HEK293 (cell line): Measurements from ENCODE around the gene KCNJ9.

Source experiments
- CTCF ChIP-seq: fragments of 450-650 bp; formaldehyde crosslinking; IDR thresholded peaks from 2 replicates; pipeline ENCODE4 v1.5.1; 2016; ENCODE audit warnings: missing biosample characterization, missing genetic modification characterization
- GLIS2 ChIP-seq: fragments of 450-650 bp; formaldehyde crosslinking; IDR thresholded peaks from 2 replicates; pipeline ENCODE4 v1.5.1; 2016; ENCODE audit warnings: missing biosample characterization, missing genetic modification characterization
- IKZF3 ChIP-seq: fragments of 450-650 bp; IDR thresholded peaks from 2 replicates; pipeline ENCODE4 v1.5.0; 2018; ENCODE audit warnings: missing biosample characterization, mild to moderate bottlenecking, missing genetic modification characterization, moderate library complexity
- KLF17 ChIP-seq: fragments of 450-650 bp; formaldehyde crosslinking; IDR thresholded peaks from 2 replicates; pipeline ENCODE4 v1.5.1; 2016; ENCODE audit warnings: missing biosample characterization, missing genetic modification characterization
- MYNN ChIP-seq: fragments of 450-650 bp; formaldehyde crosslinking; IDR thresholded peaks from 2 replicates; pipeline ENCODE4 v1.5.1; 2016; ENCODE audit warnings: missing biosample characterization, missing genetic modification characterization, borderline replicate concordance
- OSR2 ChIP-seq: fragments of 450-650 bp; formaldehyde crosslinking; IDR thresholded peaks from 2 replicates; pipeline ENCODE4 v1.5.1; 2016; ENCODE audit warnings: missing biosample characterization, missing genetic modification characterization
- RBAK ChIP-seq: fragments of 450-650 bp; formaldehyde crosslinking; IDR thresholded peaks from 2 replicates; pipeline ENCODE4 v1.5.1; 2016; ENCODE audit warnings: missing biosample characterization, missing genetic modification characterization
- REPIN1 ChIP-seq: fragments of 450-650 bp; formaldehyde crosslinking; IDR thresholded peaks from 2 replicates; pipeline ENCODE4 v1.5.1; 2017; ENCODE audit warnings: missing biosample characterization, missing genetic modification characterization, low read depth
- SALL2 ChIP-seq: fragments of 450-650 bp; formaldehyde crosslinking; IDR thresholded peaks from 2 replicates; pipeline ENCODE4 v1.5.0; 2017; ENCODE audit warnings: missing biosample characterization, mild to moderate bottlenecking, missing genetic modification characterization, borderline replicate concordance
- SCRT2 ChIP-seq: fragments of 450-650 bp; formaldehyde crosslinking; IDR thresholded peaks from 2 replicates; pipeline ENCODE4 v1.5.1; 2016; ENCODE audit warnings: missing biosample characterization, missing genetic modification characterization
- TRIM28 ChIP-seq: IDR thresholded peaks from 2 replicates; pipeline ENCODE4 v1.6.1; 2011; ENCODE audit warnings: low read length, control low read depth, borderline replicate concordance
- ZBTB10 ChIP-seq: fragments of 450-650 bp; formaldehyde crosslinking; IDR thresholded peaks from 2 replicates; pipeline ENCODE4 v1.5.1; 2016; ENCODE audit warnings: missing biosample characterization, missing genetic modification characterization
- ZBTB49 ChIP-seq: fragments of 450-650 bp; formaldehyde crosslinking; IDR thresholded peaks from 2 replicates; pipeline ENCODE4 v1.5.1; 2016; ENCODE audit warnings: missing biosample characterization, missing genetic modification characterization, low read depth
- ZBTB7A ChIP-seq: fragments of 450-650 bp; formaldehyde crosslinking; IDR thresholded peaks from 2 replicates; pipeline ENCODE4 v1.5.1; 2016; ENCODE audit warnings: low read depth, missing biosample characterization, missing genetic modification characterization
- ZEB2 ChIP-seq: fragments of 450-650 bp; formaldehyde crosslinking; IDR thresholded peaks from 2 replicates; pipeline ENCODE4 v1.5.1; 2016; ENCODE audit warnings: missing biosample characterization, missing genetic modification characterization
- ZFP3 ChIP-seq: fragments of 450-650 bp; formaldehyde crosslinking; IDR thresholded peaks from 2 replicates; pipeline ENCODE4 v1.5.1; 2016; ENCODE audit warnings: low read depth, missing biosample characterization, missing genetic modification characterization
- ZFP41 ChIP-seq: fragments of 450-650 bp; formaldehyde crosslinking; IDR thresholded peaks from 2 replicates; pipeline ENCODE4 v1.5.1; 2016; ENCODE audit warnings: missing biosample characterization, missing genetic modification characterization, borderline replicate concordance
- ZNF157 ChIP-seq: fragments of 450-650 bp; formaldehyde crosslinking; IDR thresholded peaks from 2 replicates; pipeline ENCODE4 v1.5.1; 2016; ENCODE audit warnings: missing biosample characterization, missing genetic modification characterization
- ZNF24 ChIP-seq: fragments of 450-650 bp; formaldehyde crosslinking; IDR thresholded peaks from 2 replicates; pipeline ENCODE4 v1.5.1; 2016; ENCODE audit warnings: missing biosample characterization, missing genetic modification characterization
- ZNF26 ChIP-seq: fragments of 450-650 bp; formaldehyde crosslinking; IDR thresholded peaks from 2 replicates; pipeline ENCODE4 v1.5.1; 2016; ENCODE audit warnings: missing biosample characterization, missing genetic modification characterization
- ZNF274 ChIP-seq, 2 experiments: fragments of 200-500 bp in 1 of 2; fragments of 450-650 bp in 1 of 2; sonication (Bioruptor generic) in 1 of 2; formaldehyde crosslinking in 1 of 2; IDR thresholded peaks; 2 replicates each; pipeline versions ENCODE4 v1.5.1 to v1.6.1; 2014 to 2016; ENCODE audit warnings: borderline replicate concordance in 1 of 2, inconsistent platforms in 1 of 2, low read length in 1 of 2, missing biosample characterization in 1 of 2, missing genetic modification characterization in 1 of 2
- ZNF518A ChIP-seq: fragments of 450-650 bp; formaldehyde crosslinking; conservative IDR thresholded peaks from 2 replicates; pipeline ENCODE4 v1.5.1; 2016; ENCODE audit warnings: low read depth, missing biosample characterization, missing genetic modification characterization
- ZNF610 ChIP-seq: fragments of 450-650 bp; formaldehyde crosslinking; IDR thresholded peaks from 2 replicates; pipeline ENCODE4 v1.5.1; 2016; ENCODE audit warnings: missing biosample characterization, missing genetic modification characterization, borderline replicate concordance
- ZNF621 ChIP-seq: fragments of 450-650 bp; formaldehyde crosslinking; IDR thresholded peaks from 2 replicates; pipeline ENCODE4 v1.5.1; 2017; ENCODE audit warnings: missing biosample characterization, missing genetic modification characterization
- ZNF776 ChIP-seq: fragments of 450-650 bp; formaldehyde crosslinking; IDR thresholded peaks from 2 replicates; pipeline ENCODE4 v1.5.0; 2017; ENCODE audit warnings: missing biosample characterization, missing genetic modification characterization, borderline replicate concordance

Gene KCNJ9

GRCh38 chr1:160046494-160047110, 34.7 kb upstream of the KCNJ9 start (continued):
- TF ChIP-seq TRIM28 = no peak
- no peak for TF ChIP-seq MYNN (tag by site-specific recombination)
- no peak for TF ChIP-seq ZFP41 (tag by site-specific recombination)
- TF ChIP-seq ZEB2 = no peak
- no peak for TF ChIP-seq ZBTB7A
- no peak for TF ChIP-seq ZNF157 (tag by site-specific recombination)
- TF ChIP-seq ZNF24 = no peak
- TF ChIP-seq ZFP3 (tag by site-specific recombination) = no peak
- TF ChIP-seq GLIS2 (tag by site-specific recombination) = peak; percentile 75
- peak; percentile 99 for TF ChIP-seq SCRT2 (tag by site-specific recombination)
- TF ChIP-seq CTCF (tag by site-specific recombination) = peak; percentile 59
- no peak for TF ChIP-seq KLF17 (tag by site-specific recombination)
- no peak for TF ChIP-seq ZNF610 (tag by site-specific recombination)
- no peak for TF ChIP-seq ZNF518A (tag by site-specific recombination)
- no peak for TF ChIP-seq ZNF274 (IDR thresholded peaks at IDR 0.05; ENCODE audit: low read length)
- TF ChIP-seq ZNF274 (tag by site-specific recombination; IDR thresholded peaks at IDR 0.05; ENCODE audit: borderline replicate concordance) = no peak
- TF ChIP-seq ZNF26 = no peak
- TF ChIP-seq ZBTB49 = no peak
- no peak for TF ChIP-seq ZNF621 (tag by site-specific recombination)
- TF ChIP-seq REPIN1 (tag by site-specific recombination) = no peak
- no peak for TF ChIP-seq IKZF3 (tag by site-specific recombination)
- no peak for TF ChIP-seq OSR2 (tag by site-specific recombination)
- TF ChIP-seq SALL2 (tag by site-specific recombination) = no peak
- TF ChIP-seq ZNF776 (tag by site-specific recombination) = no peak
- TF ChIP-seq RBAK (tag by site-specific recombination) = no peak
- 0 out of 2 replicates have a peak, but pooled peaks have one; percentile 46 for TF ChIP-seq ZBTB10 (tag by site-specific recombination)
